Gastroesophageal sphincter (tissue), 3 donors: ENCODE measurements around the gene SPECC1L.

Source experiments
- CTCF ChIP-seq, 4 experiments: fragments of 200-600 bp in 2 of 4; fragments of 450-650 bp in 2 of 4; sonication (generic) in 1 of 4; IDR thresholded peaks; one replicate each; pipeline ENCODE4 v1.5.1; 2017 to 2019; ENCODE audit warnings: antibody characterized with exemption in 4 of 4, mild to moderate bottlenecking in 2 of 4, moderate library complexity in 2 of 4
- EP300 ChIP-seq: sonication (generic); formaldehyde crosslinking; IDR thresholded peaks from one replicate; pipeline ENCODE4 v1.6.1; 2017; ENCODE audit warnings: antibody characterized with exemption, mild to moderate bottlenecking
- POLR2A ChIP-seq, 2 donors: fragments of 450-650 bp; IDR thresholded peaks; one replicate each; pipeline ENCODE4 v1.6.1; 2017; ENCODE audit warnings: antibody characterized with exemption in 2 of 2, mild to moderate bottlenecking in 2 of 2, moderate library complexity in 1 of 2

GRCh38 chr22:24384131-24384530 is 113.5 kb downstream of the SPECC1L start:
- TF ChIP-seq CTCF (IDR thresholded peaks at IDR 0.05) (no peak), EP300 (no peak), POLR2A (IDR thresholded peaks at IDR 0.05) (no peak)
